Ovary (tissue), 3 donors: ENCODE data around the gene CYTL1.

Source experiments
- CTCF ChIP-seq, 3 donors: fragments of 450-650 bp in 2 of 3; fragments of 200-600 bp in 1 of 3; IDR thresholded peaks; one replicate each; pipeline versions ENCODE4 v1.5.1 to v1.8.0; 2016 to 2022; ENCODE audit warnings: antibody characterized with exemption in 3 of 3, mild to moderate bottlenecking in 1 of 3
- POLR2A ChIP-seq: fragments of 450-650 bp; IDR thresholded peaks from one replicate; pipeline ENCODE4 v1.6.1; 2017; ENCODE audit warnings: antibody characterized with exemption, mild to moderate bottlenecking, moderate library complexity
- donor health status: DM: no; HTN: no; CAD: no.

GRCh38 chr4:4984186-4984585 is 35.1 kb downstream of the CYTL1 start:
- TF ChIP-seq POLR2A (no peak), CTCF (IDR thresholded peaks at IDR 0.05) (no peak)
